22Rv1 (cell line): Measurements from ENCODE around the gene EYA2.

ENCODE experiments used
- H3K27ac ChIP-seq: fragments of 450-650 bp; 2 replicates; pipeline ENCODE4 v1.5.1; 2017
- ZFX ChIP-seq: fragments of 450-650 bp; IDR thresholded peaks from 2 replicates; pipeline ENCODE4 v1.6.1; 2017; ENCODE audit warnings: antibody characterized with exemption, borderline replicate concordance
- TF ChIP-seq, protein P1 (sequence below): fragments of 450-650 bp; IDR thresholded peaks from 2 replicates; pipeline ENCODE4 v1.5.1; 2017; ENCODE audit warnings: mild to moderate bottlenecking

Gene EYA2

DNA sequence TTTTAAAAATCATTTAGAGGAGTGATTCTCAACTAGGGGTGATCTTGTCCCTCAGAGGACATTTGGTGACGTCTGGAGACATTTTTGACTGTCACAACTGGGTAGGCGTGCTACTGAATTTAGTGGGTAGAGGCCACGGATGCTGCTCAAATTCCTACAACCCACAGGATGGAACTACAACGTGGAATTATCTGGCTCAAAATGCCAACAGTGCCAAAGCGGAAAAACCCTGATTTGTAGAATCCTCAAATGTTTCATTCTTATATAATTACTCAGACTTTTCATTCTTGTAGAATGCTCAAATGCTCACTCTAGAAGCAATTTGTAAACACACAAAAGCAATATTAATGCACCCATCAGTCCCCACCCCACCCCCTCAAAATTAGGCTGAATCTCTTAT, 232.1 kb downstream of the EYA2 start:
- no peak for TF ChIP-seq ZFX
- TF ChIP-seq, protein P1, sequence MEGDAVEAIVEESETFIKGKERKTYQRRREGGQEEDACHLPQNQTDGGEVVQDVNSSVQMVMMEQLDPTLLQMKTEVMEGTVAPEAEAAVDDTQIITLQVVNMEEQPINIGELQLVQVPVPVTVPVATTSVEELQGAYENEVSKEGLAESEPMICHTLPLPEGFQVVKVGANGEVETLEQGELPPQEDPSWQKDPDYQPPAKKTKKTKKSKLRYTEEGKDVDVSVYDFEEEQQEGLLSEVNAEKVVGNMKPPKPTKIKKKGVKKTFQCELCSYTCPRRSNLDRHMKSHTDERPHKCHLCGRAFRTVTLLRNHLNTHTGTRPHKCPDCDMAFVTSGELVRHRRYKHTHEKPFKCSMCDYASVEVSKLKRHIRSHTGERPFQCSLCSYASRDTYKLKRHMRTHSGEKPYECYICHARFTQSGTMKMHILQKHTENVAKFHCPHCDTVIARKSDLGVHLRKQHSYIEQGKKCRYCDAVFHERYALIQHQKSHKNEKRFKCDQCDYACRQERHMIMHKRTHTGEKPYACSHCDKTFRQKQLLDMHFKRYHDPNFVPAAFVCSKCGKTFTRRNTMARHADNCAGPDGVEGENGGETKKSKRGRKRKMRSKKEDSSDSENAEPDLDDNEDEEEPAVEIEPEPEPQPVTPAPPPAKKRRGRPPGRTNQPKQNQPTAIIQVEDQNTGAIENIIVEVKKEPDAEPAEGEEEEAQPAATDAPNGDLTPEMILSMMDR = no peak
- no peak overlapping the region for H3K27ac ChIP-seq

GRCh38 chr20:47127546-47127945, 232.9 kb downstream of the EYA2 start:
- H3K27ac ChIP-seq = no peak overlapping the region
- TF ChIP-seq ZFX = no peak
- TF ChIP-seq, protein P1 = no peak

DNA sequence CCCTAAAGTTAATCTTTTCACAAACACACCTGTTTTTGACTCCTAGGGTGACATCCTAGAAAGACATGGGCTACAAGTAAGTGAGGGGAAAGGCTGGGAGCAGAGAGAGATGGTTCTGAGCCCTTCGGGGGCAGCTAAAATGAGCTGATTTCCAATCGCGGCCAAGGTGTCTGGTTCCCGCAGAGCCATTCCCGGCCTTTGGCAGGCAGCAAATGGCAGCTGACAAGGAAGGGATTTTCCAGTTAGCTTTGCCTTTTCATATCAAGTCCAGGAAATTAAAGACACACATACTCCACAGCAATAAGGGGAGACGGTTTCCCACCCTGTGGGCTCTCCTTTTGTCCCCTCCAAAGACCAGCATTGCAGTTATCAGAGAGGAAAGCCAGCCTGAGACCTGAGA, 233.4 kb downstream of the EYA2 start:
- TF ChIP-seq ZFX = no peak
- TF ChIP-seq, protein P1 = no peak
- no peak overlapping the region for H3K27ac ChIP-seq

DNA sequence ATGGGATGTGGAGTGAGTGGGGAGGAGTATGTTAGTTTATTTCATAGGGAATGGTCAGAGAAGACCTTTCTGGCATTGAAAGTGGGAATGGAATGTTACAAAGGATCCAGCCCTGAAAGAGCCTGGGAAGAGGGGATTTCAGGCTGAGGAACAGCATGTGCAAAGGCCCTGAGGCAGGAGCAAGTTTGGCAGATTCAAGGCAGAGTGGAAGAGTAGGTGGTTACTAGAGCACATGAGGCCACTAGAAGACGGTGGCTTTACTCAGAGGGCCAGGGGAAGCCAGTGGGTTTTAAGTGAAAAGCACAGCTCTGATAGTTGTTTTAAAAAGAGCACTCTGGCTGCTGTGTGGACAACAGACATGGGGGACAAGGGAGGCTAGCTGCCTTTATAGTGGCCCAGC, 234.7 kb downstream of the EYA2 start:
- TF ChIP-seq ZFX = no peak
- TF ChIP-seq, protein P1 = no peak
- no peak overlapping the region for H3K27ac ChIP-seq

DNA sequence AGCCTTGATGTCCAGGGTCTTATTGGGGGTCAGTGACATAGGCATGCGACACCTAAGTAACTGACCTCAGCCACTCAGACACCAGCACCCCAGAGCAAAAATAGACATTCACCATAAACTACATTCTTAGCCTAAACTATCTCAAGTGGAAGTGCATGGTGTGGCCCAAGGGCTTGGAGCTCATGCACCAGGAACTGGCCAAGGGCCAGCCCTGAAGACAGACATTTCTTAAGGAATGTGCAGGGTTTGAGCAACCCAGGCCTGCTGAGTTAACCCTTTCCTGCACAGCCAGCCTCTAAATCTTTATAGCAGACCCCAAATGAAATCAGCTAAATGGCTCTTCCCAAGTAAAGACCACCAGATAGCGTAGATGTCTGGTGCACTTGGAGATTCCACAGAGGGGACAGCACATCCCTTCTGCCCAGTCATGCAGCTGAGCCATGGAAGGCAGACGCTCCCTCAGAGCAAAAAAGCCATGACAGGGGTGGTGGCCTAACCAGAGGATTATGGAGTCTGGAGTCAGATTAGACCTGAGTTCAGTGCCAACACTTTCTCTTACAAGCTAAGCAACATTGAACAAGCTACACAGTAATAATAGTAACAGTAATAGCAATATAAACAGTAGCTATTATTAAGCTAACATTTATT, 239.3 kb downstream of the EYA2 start:
- H3K27ac ChIP-seq = no peak overlapping the region
- no peak for TF ChIP-seq ZFX
- TF ChIP-seq, protein P1 = no peak

GRCh38 chr20:47136782-47137181, 242.1 kb downstream of the EYA2 start:
- TF ChIP-seq, protein P1 = no peak
- no peak for TF ChIP-seq ZFX

GRCh38 chr20:47137231-47137870, 242.7 kb downstream of the EYA2 start:
- no peak overlapping the region for H3K27ac ChIP-seq
- TF ChIP-seq, protein P1 = no peak

More at GRCh38 chr20:47136782-47137181, 242.1 kb downstream of the EYA2 start:
- no peak overlapping the region for H3K27ac ChIP-seq
